Measurements from ENCODE around the gene GDI1.

GDI1 gene

DNA sequence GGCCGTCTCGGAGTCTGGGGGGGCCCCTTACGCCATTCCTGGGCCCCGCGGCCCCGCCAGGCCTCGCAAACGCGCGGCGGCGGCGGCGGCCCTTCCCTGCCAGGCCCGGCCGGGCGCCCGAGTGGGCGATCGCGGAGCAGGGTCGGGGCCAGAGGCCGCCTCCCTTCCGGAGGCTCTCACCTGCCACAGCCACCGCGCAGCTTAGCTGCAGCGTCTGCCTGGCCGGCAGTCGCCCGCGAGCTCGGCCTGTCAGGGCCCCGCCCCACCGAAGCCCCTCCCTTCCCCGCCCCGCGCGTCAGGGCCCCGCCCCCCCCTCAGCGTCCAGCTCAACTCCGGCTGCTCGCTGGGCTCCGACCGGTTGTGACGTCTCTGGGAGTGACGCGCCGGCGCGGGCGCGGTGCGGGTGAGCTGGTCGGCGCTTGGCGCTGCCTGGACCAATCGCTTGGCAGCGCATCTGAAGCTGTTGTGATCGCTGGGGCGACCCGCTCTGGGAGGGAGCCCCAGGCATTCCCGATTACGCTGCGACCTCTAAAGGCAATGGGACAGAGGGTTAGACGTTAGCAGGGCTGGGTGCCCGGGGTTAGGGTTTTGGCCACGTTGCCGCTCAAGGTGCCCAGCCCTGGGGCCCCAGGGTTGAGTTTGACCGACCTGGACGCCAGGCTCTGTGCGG is 53.6 kb downstream of the GDI1 start, which contains the start of gene SLC10A3 (continued):
- TF ChIP-seq, protein P1, sequence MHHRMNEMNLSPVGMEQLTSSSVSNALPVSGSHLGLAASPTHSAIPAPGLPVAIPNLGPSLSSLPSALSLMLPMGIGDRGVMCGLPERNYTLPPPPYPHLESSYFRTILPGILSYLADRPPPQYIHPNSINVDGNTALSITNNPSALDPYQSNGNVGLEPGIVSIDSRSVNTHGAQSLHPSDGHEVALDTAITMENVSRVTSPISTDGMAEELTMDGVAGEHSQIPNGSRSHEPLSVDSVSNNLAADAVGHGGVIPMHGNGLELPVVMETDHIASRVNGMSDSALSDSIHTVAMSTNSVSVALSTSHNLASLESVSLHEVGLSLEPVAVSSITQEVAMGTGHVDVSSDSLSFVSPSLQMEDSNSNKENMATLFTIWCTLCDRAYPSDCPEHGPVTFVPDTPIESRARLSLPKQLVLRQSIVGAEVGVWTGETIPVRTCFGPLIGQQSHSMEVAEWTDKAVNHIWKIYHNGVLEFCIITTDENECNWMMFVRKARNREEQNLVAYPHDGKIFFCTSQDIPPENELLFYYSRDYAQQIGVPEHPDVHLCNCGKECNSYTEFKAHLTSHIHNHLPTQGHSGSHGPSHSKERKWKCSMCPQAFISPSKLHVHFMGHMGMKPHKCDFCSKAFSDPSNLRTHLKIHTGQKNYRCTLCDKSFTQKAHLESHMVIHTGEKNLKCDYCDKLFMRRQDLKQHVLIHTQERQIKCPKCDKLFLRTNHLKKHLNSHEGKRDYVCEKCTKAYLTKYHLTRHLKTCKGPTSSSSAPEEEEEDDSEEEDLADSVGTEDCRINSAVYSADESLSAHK (tag by site-specific recombination; IDR thresholded peaks at IDR 0.05): no peak
- TF ChIP-seq OVOL3 (tag by site-specific recombination; IDR thresholded peaks at IDR 0.05) (no peak), ZSCAN23 (tag by site-specific recombination; IDR thresholded peaks at IDR 0.05) (no peak), ZNF274 (IDR thresholded peaks at IDR 0.05; ENCODE audit: low read length) (no peak), ZNF274 (tag by site-specific recombination; IDR thresholded peaks at IDR 0.05; ENCODE audit: borderline replicate concordance) (no peak), ZNF394 (tag by site-specific recombination; IDR thresholded peaks at IDR 0.05; ENCODE audit: borderline replicate concordance) (no peak), ZNF16 (tag by site-specific recombination; IDR thresholded peaks at IDR 0.05; ENCODE audit: low read depth) (no peak), ZBTB8A (tag by site-specific recombination; IDR thresholded peaks at IDR 0.05) (peak; percentile 57), ZFHX2 (tag by site-specific recombination; conservative IDR thresholded peaks at IDR 0.05) (no peak), ZIC2 (tag by site-specific recombination; IDR thresholded peaks at IDR 0.05) (peak; percentile 31; the same call in 1 of the 2 replicates), SP2 (tag by site-specific recombination; IDR thresholded peaks at IDR 0.05) (peak; percentile 83), KLF10 (tag by site-specific recombination; IDR thresholded peaks at IDR 0.05) (peak; percentile 70; the same call in 1 of the 2 replicates), KLF9 (tag by site-specific recombination; IDR thresholded peaks at IDR 0.05; ENCODE audit: low read depth) (peak; percentile 45; the same call in 1 of the 2 replicates), ZBTB21 (tag by site-specific recombination; IDR thresholded peaks at IDR 0.05) (peak; percentile 39), SP7 (tag by site-specific recombination; IDR thresholded peaks at IDR 0.05) (peak; percentile 59), ZNF391 (tag by site-specific recombination; IDR thresholded peaks at IDR 0.05; ENCODE audit: borderline replicate concordance, low read depth) (no peak), FEZF1 (tag by site-specific recombination; IDR thresholded peaks at IDR 0.05) (no peak), ZNF121 (tag by site-specific recombination; IDR thresholded peaks at IDR 0.05) (no peak)
- TF ChIP-seq, protein P2, sequence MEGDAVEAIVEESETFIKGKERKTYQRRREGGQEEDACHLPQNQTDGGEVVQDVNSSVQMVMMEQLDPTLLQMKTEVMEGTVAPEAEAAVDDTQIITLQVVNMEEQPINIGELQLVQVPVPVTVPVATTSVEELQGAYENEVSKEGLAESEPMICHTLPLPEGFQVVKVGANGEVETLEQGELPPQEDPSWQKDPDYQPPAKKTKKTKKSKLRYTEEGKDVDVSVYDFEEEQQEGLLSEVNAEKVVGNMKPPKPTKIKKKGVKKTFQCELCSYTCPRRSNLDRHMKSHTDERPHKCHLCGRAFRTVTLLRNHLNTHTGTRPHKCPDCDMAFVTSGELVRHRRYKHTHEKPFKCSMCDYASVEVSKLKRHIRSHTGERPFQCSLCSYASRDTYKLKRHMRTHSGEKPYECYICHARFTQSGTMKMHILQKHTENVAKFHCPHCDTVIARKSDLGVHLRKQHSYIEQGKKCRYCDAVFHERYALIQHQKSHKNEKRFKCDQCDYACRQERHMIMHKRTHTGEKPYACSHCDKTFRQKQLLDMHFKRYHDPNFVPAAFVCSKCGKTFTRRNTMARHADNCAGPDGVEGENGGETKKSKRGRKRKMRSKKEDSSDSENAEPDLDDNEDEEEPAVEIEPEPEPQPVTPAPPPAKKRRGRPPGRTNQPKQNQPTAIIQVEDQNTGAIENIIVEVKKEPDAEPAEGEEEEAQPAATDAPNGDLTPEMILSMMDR (tag by site-specific recombination; IDR thresholded peaks at IDR 0.05): peak; percentile 69; the same call in 1 of the 2 replicates

Measured in HEK293 (cell line).